Adrenal gland (tissue), 12 donors: Measurements from ENCODE around the gene PHKG1. TPM values are rescaled to one million over a fixed set of nuclear protein-coding genes. Genes with fewer than 3 reads are reported as not detected.
A peak's percentile ranks its signal among the peaks of the same experiment; 100 is the strongest.
"Not testable (repeated sequence)": the region's sequence is repeated elsewhere in the genome, so short reads cannot be mapped to it uniquely, and the experiment has no call there.

ENCODE experiments used
- DNase-seq, 7 donors: peaks; one replicate each; pipeline ENCODE4 v3.0.0-alpha.2; 2019 to 2020
- H3K27ac ChIP-seq, 5 donors: fragments of 200-600 bp; sonication (generic) in 4 of 5; 1 replicate in 3 of 5; 2 replicates in 2 of 5; pipeline versions ENCODE4 v1.5.1 to v1.8.0; 2016 to 2020; ENCODE audit warnings: mild to moderate bottlenecking in 1 of 5
- H3K27me3 ChIP-seq: fragments of 200-600 bp; 2 replicates; pipeline ENCODE4 v1.8.0; 2021
- H3K36me3 ChIP-seq, 2 donors: fragments of 200-600 bp; replicated peaks in 1 of 2; 1 replicate in 1 of 2; 2 replicates in 1 of 2; pipeline versions ENCODE4 v1.5.1 to v1.8.0; 2018 to 2022
- H3K4me1 ChIP-seq, 2 donors: fragments of 200-600 bp; replicated peaks in 1 of 2; 1 replicate in 1 of 2; 2 replicates in 1 of 2; pipeline versions ENCODE4 v1.5.1 to v1.8.0; 2018 to 2021
- H3K4me3 ChIP-seq, 4 donors: fragments of 200-600 bp; sonication (generic) in 3 of 4; one replicate each; pipeline ENCODE4 v1.5.1; 2016 to 2018
- H3K9me3 ChIP-seq, 3 donors: fragments of 200-600 bp; sonication (generic) in 1 of 3; replicated peaks in 1 of 3; 1 replicate in 2 of 3; 2 replicates in 1 of 3; pipeline versions ENCODE4 v1.5.1 to v1.8.0; 2016 to 2021
- POLR2A ChIP-seq, 2 donors: fragments of 450-650 bp; IDR thresholded peaks; one replicate each; pipeline ENCODE4 v1.6.1; 2017; ENCODE audit warnings: antibody characterized with exemption in 2 of 2, mild to moderate bottlenecking in 2 of 2, moderate library complexity in 1 of 2
- WGBS, 4 donors: extraction: QIAGEN DNeasy Blood & Tissue Kit in 2 of 4; methylation state at CpG; one replicate each; pipeline versions ENCODE4 v1.1.5 to v1.1.7; 2013 to 2017; 5-methylcytosine and 5-hydroxymethylcytosine counted together
- intact Hi-C, 2 donors: fragments of 100-400 bp; cut with DNase I; formaldehyde crosslinking; loops; one replicate each; pipeline versions ENCODE4 v1.14.1 to v1.15.0; 2022 to 2023
- polyA plus RNA-seq, 3 donors: library from polyadenylated mRNA; stranded (reverse); fragments of 200-250 nt in 2 of 3; fragments of 350-450 nt in 1 of 3; fragmentation: Illumina TruSeq in 1 of 3; extraction: RNeasy Lipid Tissue Mini Kit (QIAGEN cat#74804) in 1 of 3; gene quantifications; one replicate each; pipeline ENCODE4 v1.2.3, GENCODE V29; 2013 to 2014
- total RNA-seq, 9 donors: library from RNA; depleted of rRNA in 4 of 9; stranded (reverse); fragments of >200 nt in 4 of 9; fragments of 120-200 nt in 1 of 9; fragmentation: NEBNext Ultra II Directional in 1 of 9; extraction: Animal tissue kit (Norgen Biotek cat#: 25700) in 1 of 9; gene quantifications; one replicate each; pipeline versions ENCODE4 v1.1.0 to v1.2.4, GENCODE V29; 2013 to 2023
- TF ChIP-seq, protein P1 (sequence below), 6 experiments: fragments of 450-650 bp in 4 of 6; fragments of 200-600 bp in 2 of 6; sonication (generic) in 1 of 6; IDR thresholded peaks; 1 replicate in 5 of 6; 2 replicates in 1 of 6; pipeline versions ENCODE4 v1.5.1 to v1.8.0; 2016 to 2021; ENCODE audit warnings: antibody characterized with exemption in 6 of 6, mild to moderate bottlenecking in 2 of 6, moderate library complexity in 1 of 6
- donor health status: healthy with polysubstance abuse.
- donor health status: Bipolar disorder and iron deficiency.
- donor health status: DM: yes; HTN: yes; CAD: no.
- donor health status: DM: no; HTN: no; CAD: no.
- donor health status: DM: no; HTN: no; CAD: no.
- donor health status: DM: yes; HTN: yes; CAD: no.

The PHKG1 gene
- total and polyA plus RNA-seq, 12 donors, result 0.60 to 10.2 (median 5.7) TPM

DNA sequence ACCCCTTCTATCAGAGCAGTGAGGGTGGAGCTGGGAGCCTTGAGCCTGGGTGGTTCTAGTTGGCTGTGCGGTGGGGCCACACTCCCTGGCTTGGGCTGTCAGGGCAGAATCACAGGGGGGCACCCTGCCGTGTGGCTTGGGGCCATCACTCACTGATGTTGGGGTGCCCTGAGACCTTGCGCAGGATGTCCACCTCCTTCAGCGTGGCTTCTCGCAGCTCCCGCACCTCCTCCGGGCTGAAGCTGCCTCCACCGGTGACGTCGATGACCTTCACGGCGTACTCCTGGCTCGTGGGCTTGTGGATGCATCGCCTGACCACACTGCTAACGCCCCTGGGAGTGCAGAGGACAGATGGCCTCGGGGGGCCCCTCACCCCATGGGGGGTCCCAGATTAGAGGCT is 5.3 kb downstream of the PHKG1 start:
- no peak overlapping the region for H3K4me3 ChIP-seq
- peaks cover under 1 to 16% of the 10 kb centered on the region in 2 donors for H3K4me1 ChIP-seq
- TF ChIP-seq, protein P1, sequence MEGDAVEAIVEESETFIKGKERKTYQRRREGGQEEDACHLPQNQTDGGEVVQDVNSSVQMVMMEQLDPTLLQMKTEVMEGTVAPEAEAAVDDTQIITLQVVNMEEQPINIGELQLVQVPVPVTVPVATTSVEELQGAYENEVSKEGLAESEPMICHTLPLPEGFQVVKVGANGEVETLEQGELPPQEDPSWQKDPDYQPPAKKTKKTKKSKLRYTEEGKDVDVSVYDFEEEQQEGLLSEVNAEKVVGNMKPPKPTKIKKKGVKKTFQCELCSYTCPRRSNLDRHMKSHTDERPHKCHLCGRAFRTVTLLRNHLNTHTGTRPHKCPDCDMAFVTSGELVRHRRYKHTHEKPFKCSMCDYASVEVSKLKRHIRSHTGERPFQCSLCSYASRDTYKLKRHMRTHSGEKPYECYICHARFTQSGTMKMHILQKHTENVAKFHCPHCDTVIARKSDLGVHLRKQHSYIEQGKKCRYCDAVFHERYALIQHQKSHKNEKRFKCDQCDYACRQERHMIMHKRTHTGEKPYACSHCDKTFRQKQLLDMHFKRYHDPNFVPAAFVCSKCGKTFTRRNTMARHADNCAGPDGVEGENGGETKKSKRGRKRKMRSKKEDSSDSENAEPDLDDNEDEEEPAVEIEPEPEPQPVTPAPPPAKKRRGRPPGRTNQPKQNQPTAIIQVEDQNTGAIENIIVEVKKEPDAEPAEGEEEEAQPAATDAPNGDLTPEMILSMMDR (IDR thresholded peaks at IDR 0.05), result no peak
- no peak for TF ChIP-seq POLR2A (IDR thresholded peaks at IDR 0.05)
- no peaks in the 10 kb centered on the region for H3K36me3 ChIP-seq
- 45 to 90% (median 63%) methylated on average over 8 to 16 of the region's 16 CpGs for WGBS, 4 donors
- H3K27me3 ChIP-seq, result no peaks in the 10 kb centered on the region
- H3K27ac ChIP-seq, result peak overlapping the region in 3 of 5 donors; percentile 57 to 68 (median 67)
- H3K9me3 ChIP-seq, result no peaks in the 10 kb centered on the region
- peak in 6 of 7 donors; percentile 39 to 68 (median 63) for DNase-seq
- intact Hi-C loops, result no loop called here

DNA sequence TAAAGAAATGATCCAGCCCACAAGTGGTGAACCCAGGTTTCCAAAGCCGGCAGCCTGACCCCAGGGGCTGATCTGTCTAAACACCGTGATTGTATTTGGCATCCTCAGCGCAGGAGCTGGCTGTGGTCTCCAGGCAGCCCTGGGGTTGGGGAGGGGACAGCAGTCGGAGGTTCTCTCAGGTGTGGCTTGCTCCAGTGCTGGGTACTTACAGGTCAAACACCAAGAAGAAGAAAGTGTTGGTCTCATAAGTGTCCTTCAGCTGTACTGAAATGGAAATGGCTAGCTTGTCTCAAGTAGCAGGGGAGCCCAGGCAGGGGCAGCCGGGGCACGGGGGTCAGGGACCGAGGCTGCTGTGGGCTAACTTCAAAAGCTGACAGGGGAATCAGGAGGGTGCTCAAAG is 6.0 kb downstream of the PHKG1 start:
- peaks cover 0 to 3% of the 10 kb centered on the region in 2 donors for H3K36me3 ChIP-seq
- WGBS, 4 donors, result 93 to 97% (median 96%) methylated on average over 7 of the region's 7 CpGs
- no peak overlapping the region for H3K4me3 ChIP-seq
- H3K27ac ChIP-seq, result no peak overlapping the region
- DNase-seq, result no peak
- H3K9me3 ChIP-seq, result no peaks in the 10 kb centered on the region
- TF ChIP-seq, protein P1 (IDR thresholded peaks at IDR 0.05), result no peak
- TF ChIP-seq POLR2A (IDR thresholded peaks at IDR 0.05), result no peak
- intact Hi-C loops, result no loop called here
- H3K27me3 ChIP-seq, result no peaks in the 10 kb centered on the region
- H3K4me1 ChIP-seq, result peaks cover 0 to 10% of the 10 kb centered on the region in 2 donors

DNA sequence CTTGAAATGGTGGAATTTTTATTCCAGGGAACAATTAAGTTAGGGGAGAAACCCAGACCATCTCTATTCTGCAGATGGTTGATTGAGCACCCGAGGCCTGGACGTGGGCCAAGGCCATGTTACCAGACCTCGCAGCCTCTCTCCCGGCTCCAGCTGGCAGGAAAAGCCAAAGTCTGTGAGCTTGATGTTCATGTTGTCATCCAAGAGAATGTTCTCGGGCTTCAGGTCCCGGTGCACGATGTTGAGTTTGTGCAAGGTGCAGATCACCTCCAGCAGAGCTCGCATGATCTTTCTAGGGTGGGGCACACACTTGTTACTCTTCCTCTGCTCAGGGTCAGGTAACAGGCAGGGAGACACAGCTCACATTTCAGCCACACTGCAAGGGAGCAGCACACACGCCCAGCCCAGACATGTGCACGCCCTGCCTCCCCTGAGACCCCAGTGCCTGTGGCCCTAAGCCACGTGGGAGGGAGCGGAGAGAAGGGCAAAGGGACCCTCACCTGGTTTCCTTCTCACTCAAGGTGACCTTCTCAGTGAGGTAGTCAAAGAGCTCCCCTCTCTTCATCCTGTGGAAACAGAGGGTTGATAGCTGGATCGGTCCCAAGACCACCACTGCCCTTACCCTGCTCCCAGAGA is 9.5 kb downstream of the PHKG1 start:
- 26 to 44% (median 38%) methylated on average over 8 to 13 of the region's 13 CpGs for WGBS, 4 donors
- Histone ChIP-seq H3K9me3 (no peaks in the 10 kb centered on the region), H3K36me3 (peaks cover 0 to 6% of the 10 kb centered on the region in 2 donors), H3K4me3 (no peak overlapping the region), H3K27ac (peak overlapping the region in 2 of 5 donors; percentile 47 to 58), H3K4me1 (peaks cover 8 to 24% of the 10 kb centered on the region in 2 donors), H3K27me3 (no peaks in the 10 kb centered on the region)
- intact Hi-C loops, result no loop called here
- TF ChIP-seq, protein P1 (IDR thresholded peaks at IDR 0.05), result no peak
- no peak for TF ChIP-seq POLR2A (IDR thresholded peaks at IDR 0.05)
- peak; percentile 82 to 93 (median 87) for DNase-seq

DNA sequence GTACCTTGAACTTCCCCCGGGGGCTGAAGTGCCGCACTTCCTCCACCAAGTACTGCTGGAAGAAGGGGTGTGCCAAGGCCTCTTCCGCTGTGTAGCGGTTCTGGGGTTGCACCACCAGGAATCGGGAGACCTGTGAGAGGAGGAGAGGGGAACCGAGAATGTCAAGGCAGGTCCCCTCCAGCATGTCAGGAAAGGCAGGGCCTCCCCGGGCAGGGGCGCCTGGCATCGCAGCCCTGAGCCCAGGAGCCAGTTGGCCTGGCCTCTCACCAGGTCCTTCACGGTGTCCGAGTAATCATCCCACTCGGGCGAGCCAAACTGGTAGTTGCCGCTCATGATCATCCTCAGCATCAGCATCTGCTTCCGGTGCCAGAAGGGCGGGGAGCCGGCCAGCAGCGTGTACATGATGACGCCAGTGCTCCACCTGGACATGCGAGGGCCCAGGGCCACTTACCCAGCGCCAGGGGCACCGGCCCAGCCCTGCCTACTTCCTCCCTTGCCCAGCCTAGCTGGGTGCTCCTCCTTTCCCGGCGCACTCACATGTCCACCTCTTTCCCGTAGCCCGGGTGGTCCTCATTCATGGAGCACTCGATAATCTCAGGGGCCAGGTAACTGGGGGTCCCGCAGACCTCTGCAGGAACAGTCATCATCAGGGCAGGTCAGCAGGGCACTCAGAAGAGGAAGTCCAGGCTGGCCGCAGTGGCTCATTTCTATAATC is 11.0 kb downstream of the PHKG1 start:
- H3K4me1 ChIP-seq, result peaks cover 8 to 24% of the 10 kb centered on the region in 2 donors
- DNase-seq, result peak in 1 of 7 donors; percentile 11
- no peak overlapping the region for H3K4me3 ChIP-seq
- TF ChIP-seq POLR2A (IDR thresholded peaks at IDR 0.05), result no peak
- TF ChIP-seq, protein P1 (IDR thresholded peaks at IDR 0.05), result no peak
- H3K27me3 ChIP-seq, result no peaks in the 10 kb centered on the region
- no peaks in the 10 kb centered on the region for H3K9me3 ChIP-seq
- H3K27ac ChIP-seq, result no peak overlapping the region
- intact Hi-C loops, result no loop called here
- peaks cover 0 to 9% of the 10 kb centered on the region in 2 donors for H3K36me3 ChIP-seq
- WGBS, 4 donors, result 93 to 100% (median 95%) methylated on average over 2 to 29 of the region's 29 CpGs

DNA sequence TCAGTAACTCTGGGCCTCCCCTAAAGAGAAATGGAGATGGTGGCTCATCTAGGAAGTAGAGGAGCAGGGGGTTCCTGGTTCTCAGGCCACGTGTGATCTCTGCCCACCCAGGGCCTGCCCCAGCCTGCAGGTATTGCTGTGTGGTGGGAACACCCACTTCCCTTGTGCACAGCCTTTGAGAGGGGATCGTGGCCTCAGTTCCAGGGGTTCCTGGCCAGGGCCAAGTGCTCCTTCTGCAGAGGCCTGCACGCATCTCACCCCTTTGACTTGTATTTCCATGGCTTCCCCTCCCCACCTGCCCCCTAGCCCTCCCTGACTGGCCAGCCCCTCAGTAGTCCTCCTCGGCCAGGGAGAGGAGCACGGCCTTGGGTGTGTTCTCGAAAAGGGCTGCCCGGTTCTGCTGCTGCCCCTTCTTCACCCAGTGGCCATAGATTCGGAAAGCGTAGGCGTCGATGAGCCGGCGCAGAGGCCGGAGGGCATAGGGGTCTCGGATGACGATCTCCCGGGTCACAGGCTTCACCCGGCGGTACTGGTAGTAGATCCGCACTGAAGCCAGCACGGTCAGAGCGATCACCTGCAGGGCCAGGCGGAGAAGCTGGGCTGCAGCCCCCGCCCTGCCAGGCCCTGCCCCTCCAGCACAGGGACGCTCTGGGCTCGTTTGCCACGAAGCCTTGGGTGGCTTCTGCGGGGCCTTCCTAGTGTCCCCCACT is 11.9 kb downstream of the PHKG1 start:
- intact Hi-C loops, result not testable (repeated sequence)
- H3K27ac ChIP-seq, result peak overlapping the region in 2 of 5 donors; percentile 58 to 78

More for the DNA sequence above, 11.9 kb downstream of the PHKG1 start:
- 95 to 96% (median 95%) methylated on average over 16 to 28 of the region's 28 CpGs for WGBS, 4 donors
- peak in 1 of 7 donors; percentile 5 for DNase-seq
- peaks cover 8 to 24% of the 10 kb centered on the region in 2 donors for H3K4me1 ChIP-seq
- not testable (repeated sequence) for H3K4me3 ChIP-seq, H3K27me3 ChIP-seq, H3K9me3 ChIP-seq, H3K36me3 ChIP-seq
